Measurements from ENCODE around the gene FILIP1. TPM values are rescaled to one million over a fixed set of nuclear protein-coding genes. Genes with fewer than 3 reads are reported as not detected.

FILIP1 gene
- total RNA-seq, 1 donor from 2014 or later, result 0.69 TPM

GRCh38 chr6:75344455-75344854 is 149.1 kb downstream of the FILIP1 start:
- DNase-seq, result no peak
- peaks cover 3% of the 10 kb centered on the region for H3K4me1 Mint-ChIP-seq (ENCODE audit: low read depth, unreplicated experiment)
- no peak for TF ChIP-seq CTCF (IDR thresholded peaks at IDR 0.05; ENCODE audit: partially characterized antibody, unreplicated experiment)
- H3K27me3 Mint-ChIP-seq (ENCODE audit: unreplicated experiment), result no peaks in the 10 kb centered on the region
- H3K27ac Mint-ChIP-seq (ENCODE audit: unreplicated experiment), result no peak overlapping the region
- H3K9me3 Mint-ChIP-seq (ENCODE audit: unreplicated experiment), result no peaks in the 10 kb centered on the region
- H3K4me3 Mint-ChIP-seq (ENCODE audit: unreplicated experiment), result no peak overlapping the region
- no peaks in the 10 kb centered on the region for H3K36me3 Mint-ChIP-seq (ENCODE audit: unreplicated experiment)

GRCh38 chr6:75344021-75344420 is 149.6 kb downstream of the FILIP1 start:
- Mint-ChIP-seq H3K9me3 (ENCODE audit: unreplicated experiment) (no peaks in the 10 kb centered on the region), H3K27me3 (ENCODE audit: unreplicated experiment) (no peaks in the 10 kb centered on the region), H3K4me3 (ENCODE audit: unreplicated experiment) (no peak overlapping the region), H3K4me1 (ENCODE audit: low read depth, unreplicated experiment) (peaks cover 3% of the 10 kb centered on the region), H3K36me3 (ENCODE audit: unreplicated experiment) (no peaks in the 10 kb centered on the region), H3K27ac (ENCODE audit: unreplicated experiment) (no peak overlapping the region)
- no peak for DNase-seq
- no peak for TF ChIP-seq CTCF (IDR thresholded peaks at IDR 0.05; ENCODE audit: partially characterized antibody, unreplicated experiment)

- no peaks in the 10 kb centered on the region for H3K36me3 Mint-ChIP-seq (ENCODE audit: unreplicated experiment)
- TF ChIP-seq CTCF (IDR thresholded peaks at IDR 0.05; ENCODE audit: partially characterized antibody, unreplicated experiment), result no peak
- no peaks in the 10 kb centered on the region for H3K27me3 Mint-ChIP-seq (ENCODE audit: unreplicated experiment)
- no peak overlapping the region for H3K27ac Mint-ChIP-seq (ENCODE audit: unreplicated experiment)
- DNase-seq, result no peak
- no peaks in the 10 kb centered on the region for H3K9me3 Mint-ChIP-seq (ENCODE audit: unreplicated experiment)
- no peak overlapping the region for H3K4me3 Mint-ChIP-seq (ENCODE audit: unreplicated experiment)
- H3K4me1 Mint-ChIP-seq (ENCODE audit: low read depth, unreplicated experiment), result peaks cover 9% of the 10 kb centered on the region
Measured at GRCh38 chr6:75337835-75338580, 155.6 kb downstream of the FILIP1 start.

GRCh38 chr6:75334266-75335040 is 159.1 kb downstream of the FILIP1 start:
- Mint-ChIP-seq H3K9me3 (ENCODE audit: unreplicated experiment) (no peaks in the 10 kb centered on the region), H3K4me1 (ENCODE audit: low read depth, unreplicated experiment) (peaks cover 9% of the 10 kb centered on the region), H3K4me3 (ENCODE audit: unreplicated experiment) (peak overlapping the region; percentile 72), H3K27me3 (ENCODE audit: unreplicated experiment) (no peaks in the 10 kb centered on the region), H3K36me3 (ENCODE audit: unreplicated experiment) (no peaks in the 10 kb centered on the region), H3K27ac (ENCODE audit: unreplicated experiment) (no peak overlapping the region)
- TF ChIP-seq CTCF (IDR thresholded peaks at IDR 0.05; ENCODE audit: partially characterized antibody, unreplicated experiment), result no peak
- DNase-seq, result no peak

GRCh38 chr6:75333676-75334200 is 159.9 kb downstream of the FILIP1 start:
- no peak overlapping the region for H3K27ac Mint-ChIP-seq (ENCODE audit: unreplicated experiment)
- H3K9me3 Mint-ChIP-seq (ENCODE audit: unreplicated experiment), result no peaks in the 10 kb centered on the region
- H3K36me3 Mint-ChIP-seq (ENCODE audit: unreplicated experiment), result no peaks in the 10 kb centered on the region
- H3K4me3 Mint-ChIP-seq (ENCODE audit: unreplicated experiment), result no peak overlapping the region
- peaks cover 9% of the 10 kb centered on the region for H3K4me1 Mint-ChIP-seq (ENCODE audit: low read depth, unreplicated experiment)
- no peak for TF ChIP-seq CTCF (IDR thresholded peaks at IDR 0.05; ENCODE audit: partially characterized antibody, unreplicated experiment)
- H3K27me3 Mint-ChIP-seq (ENCODE audit: unreplicated experiment), result no peaks in the 10 kb centered on the region
- no peak for DNase-seq

Measured in glutamatergic neuron (in vitro differentiated cells).